ENCODE data around the gene ROCK2. TPM values are rescaled to one million over a fixed set of nuclear protein-coding genes. Genes with fewer than 3 reads are reported as not detected.

ROCK2 gene
- total and polyA plus RNA-seq, 2 of the 13 experiments (the other 11 are each of a cell fraction or from before 2014, with no cell fraction given), result 38.1 to 119 TPM

GRCh38 chr2:11239666-11240462, 104.6 kb downstream of the ROCK2 start (continued):
- TF ChIP-seq ZNF407 (CRISPR knock-in tag; IDR thresholded peaks at IDR 0.05; ENCODE audit: not compliant biosample characterization) (no peak), MTF1 (CRISPR knock-in tag; IDR thresholded peaks at IDR 0.05) (no peak), ZSCAN31 (CRISPR knock-in tag; IDR thresholded peaks at IDR 0.05; ENCODE audit: low read depth) (no peak), RBAK (CRISPR knock-in tag; IDR thresholded peaks at IDR 0.05) (peak; percentile 36; the same call in 1 of the 2 replicates), SMC3 (IDR thresholded peaks at IDR 0.05; ENCODE audit: low read length) (no peak), ZFP90 (CRISPR knock-in tag; IDR thresholded peaks at IDR 0.05; ENCODE audit: borderline replicate concordance) (no peak), ATF5 (CRISPR knock-in tag; IDR thresholded peaks at IDR 0.05; ENCODE audit: low read depth) (no peak), ZNF605 (CRISPR knock-in tag; IDR thresholded peaks at IDR 0.05) (no peak), SNAI1 (CRISPR knock-in tag; IDR thresholded peaks at IDR 0.05; ENCODE audit: borderline replicate concordance) (no peak), FOXA3 (CRISPR knock-in tag; IDR thresholded peaks at IDR 0.05) (peak; percentile 26; the same call in 1 of the 2 replicates), ZBTB3 (CRISPR knock-in tag; IDR thresholded peaks at IDR 0.05; ENCODE audit: borderline replicate concordance, low read depth) (no peak), TEAD3 (CRISPR knock-in tag; optimal IDR thresholded peaks at IDR 0.05; ENCODE audit: borderline replicate concordance) (peak; percentile 67), JDP2 (CRISPR knock-in tag; IDR thresholded peaks at IDR 0.05; ENCODE audit: borderline replicate concordance) (no peak), MNT (IDR thresholded peaks at IDR 0.05) (no peak), FOXA1 (IDR thresholded peaks at IDR 0.05) (no peak), FOXA1 (CRISPR knock-in tag; IDR thresholded peaks at IDR 0.05) (peak; percentile 30; the same call in 1 of the 2 replicates), HDAC2 (CRISPR knock-in tag; IDR thresholded peaks at IDR 0.05) (0 out of 2 replicates have a peak, but pooled peaks have one; percentile 22), ZNF354B (CRISPR knock-in tag; IDR thresholded peaks at IDR 0.05) (no peak), ETV5 (CRISPR knock-in tag; IDR thresholded peaks at IDR 0.05; ENCODE audit: borderline replicate concordance) (peak; percentile 42; the same call in 1 of the 2 replicates)

All from HepG2 (cell line).